GM23338 (cell line): Measurements from ENCODE around the gene C17orf78. TPM values are rescaled to one million over a fixed set of nuclear protein-coding genes. Genes with fewer than 3 reads are reported as not detected.
A peak's percentile ranks its signal among the peaks of the same experiment; 100 is the strongest.

Experiments
- ATAC-seq: fragments of 200-7000 bp; cut with Tn5 transposase; 3 replicates; pipeline ENCODE4 v1.9.1; 2020
- DNase-seq: peaks from one replicate; pipeline ENCODE4 v3.0.0-alpha.2; 2015; ENCODE audit warnings: low spot score
- H2AFZ ChIP-seq: fragments of 200-600 bp; sonication (generic); 2 replicates; pipeline ENCODE4 v1.8.0; 2016; ENCODE audit warnings: antibody characterized with exemption, mild to moderate bottlenecking, moderate library complexity
- H3F3A ChIP-seq: fragments of 200-600 bp; sonication (generic); replicated peaks from 2 replicates; pipeline ENCODE4 v1.8.0; 2017; ENCODE audit warnings: antibody characterized with exemption, mixed run types, low read depth
- H3K27ac ChIP-seq: fragments of 200-600 bp; sonication (generic); 2 replicates; pipeline ENCODE4 v1.6.1; 2016; ENCODE audit warnings: low read depth
- H3K27me3 ChIP-seq: fragments of 200-600 bp; sonication (generic); 2 replicates; pipeline ENCODE4 v1.8.0; 2016; ENCODE audit warnings: mild to moderate bottlenecking, mixed run types, moderate library complexity; ENCODE audit not compliant: insufficient read depth
- H3K36me3 ChIP-seq: fragments of 200-600 bp; sonication (generic); 2 replicates; pipeline ENCODE4 v1.8.0; 2016; ENCODE audit warnings: mild to moderate bottlenecking; ENCODE audit not compliant: insufficient read depth
- H3K4me1 ChIP-seq: fragments of 200-600 bp; sonication (generic); 2 replicates; pipeline ENCODE4 v1.8.0; 2016; ENCODE audit warnings: mild to moderate bottlenecking, moderate library complexity; ENCODE audit not compliant: insufficient read depth
- H3K4me2 ChIP-seq: fragments of 200-600 bp; sonication (generic); 2 replicates; pipeline ENCODE4 v1.7.1; 2017; ENCODE audit warnings: mixed run types
- H3K4me3 ChIP-seq: fragments of 200-600 bp; sonication (generic); 2 replicates; pipeline ENCODE4 v1.6.1; 2016; ENCODE audit warnings: mixed run types
- H3K79me2 ChIP-seq: fragments of 200-600 bp; sonication (generic); replicated peaks from 2 replicates; pipeline ENCODE4 v1.8.0; 2017; ENCODE audit warnings: mild to moderate bottlenecking; ENCODE audit not compliant: insufficient read depth
- H3K9me2 ChIP-seq: fragments of 200-600 bp; sonication (generic); 2 replicates; pipeline ENCODE4 v1.8.0; 2017; ENCODE audit not compliant: insufficient read depth
- H4K20me1 ChIP-seq: fragments of 200-600 bp; sonication (generic); replicated peaks from 2 replicates; pipeline ENCODE4 v1.8.0; 2017; ENCODE audit warnings: mild to moderate bottlenecking; ENCODE audit not compliant: insufficient read depth
- H3K27ac Mint-ChIP-seq: 2 replicates; pipeline ENCODE4 v1.8.0; 2020; ENCODE audit warnings: inconsistent platforms, mild to moderate bottlenecking, moderate library complexity, mixed read lengths
- H3K27me3 Mint-ChIP-seq: 3 replicates; pipeline ENCODE4 v1.8.0; 2022; ENCODE audit warnings: low read depth, mild to moderate bottlenecking, moderate library complexity, mixed read lengths, inconsistent platforms; ENCODE audit not compliant: insufficient read depth, poor library complexity
- H3K36me3 Mint-ChIP-seq: 3 replicates; pipeline ENCODE4 v1.8.0; 2021; ENCODE audit warnings: low read depth, mild to moderate bottlenecking, inconsistent platforms, moderate library complexity, mixed read lengths
- H3K4me1 Mint-ChIP-seq: 3 replicates; pipeline ENCODE4 v1.8.0; 2020; ENCODE audit warnings: mild to moderate bottlenecking, inconsistent platforms, mixed read lengths
- H3K4me3 Mint-ChIP-seq: 3 replicates; pipeline ENCODE4 v1.8.0; 2021; ENCODE audit warnings: moderate library complexity, mild to moderate bottlenecking, inconsistent platforms, mixed read lengths
- H3K9me3 Mint-ChIP-seq: 3 replicates; pipeline ENCODE4 v1.8.0; 2020; ENCODE audit warnings: moderate library complexity, mild to moderate bottlenecking, inconsistent platforms, mixed read lengths
- CREB1 ChIP-seq: fragments of 250-450 bp; sonication (Bioruptor Pico); IDR thresholded peaks from 2 replicates; pipeline ENCODE4 v1.5.0; 2020; ENCODE audit warnings: low read depth, mild to moderate bottlenecking, moderate library complexity
- ETS1 ChIP-seq: IDR thresholded peaks from 2 replicates; pipeline ENCODE4 v1.6.1; 2016; ENCODE audit warnings: antibody characterized with exemption
- EZH2 ChIP-seq: fragments of 200-600 bp; sonication (generic); IDR thresholded peaks from one replicate; pipeline ENCODE4 v1.8.0; 2017; ENCODE audit warnings: antibody characterized with exemption, mild to moderate bottlenecking, low read depth; ENCODE audit not compliant: unreplicated experiment
- EZH2phosphoT487 ChIP-seq: fragments of 200-600 bp; sonication (generic); IDR thresholded peaks from one replicate; pipeline ENCODE4 v1.8.1; 2018; ENCODE audit warnings: antibody characterized with exemption; ENCODE audit not compliant: unreplicated experiment
- JUNB ChIP-seq: IDR thresholded peaks from one replicate; pipeline ENCODE4 v1.6.1; 2016; ENCODE audit warnings: antibody characterized with exemption; ENCODE audit not compliant: unreplicated experiment
- POLR2AphosphoS5 ChIP-seq: IDR thresholded peaks from 2 replicates; pipeline ENCODE4 v1.6.1; 2016; ENCODE audit warnings: antibody characterized with exemption, low read depth
- REST ChIP-seq: IDR thresholded peaks from one replicate; pipeline ENCODE4 v1.6.1; 2018; ENCODE audit warnings: antibody characterized with exemption; ENCODE audit not compliant: unreplicated experiment
- STAT1 ChIP-seq: IDR thresholded peaks from one replicate; pipeline ENCODE4 v1.6.1; 2016; ENCODE audit warnings: antibody characterized with exemption; ENCODE audit not compliant: unreplicated experiment
- ZNF114 ChIP-seq: fragments of 250-450 bp; sonication (Bioruptor Pico); IDR thresholded peaks from 2 replicates; pipeline ENCODE4 v1.5.0; 2020; ENCODE audit warnings: mild to moderate bottlenecking, moderate library complexity
- ZNF331 ChIP-seq: fragments of 250-450 bp; sonication (Bioruptor Pico); IDR thresholded peaks from 2 replicates; pipeline ENCODE4 v1.5.0; 2020; ENCODE audit warnings: low read depth, mild to moderate bottlenecking, moderate library complexity
- polyA plus RNA-seq: library from polyadenylated mRNA; unstranded; fragments of >200 nt; fragmentation: Nextera tagmentation; extraction: Ambion mirVana; gene quantifications from 2 replicates; pipeline ENCODE4 v1.2.1, GENCODE V29; 2016
- total RNA-seq: library from RNA; depleted of rRNA; stranded (reverse); fragments of >200 nt; shearing (Covaris generic); gene quantifications from 2 replicates; pipeline ENCODE4 v1.2.3, GENCODE V29; 2014
- TF ChIP-seq, protein P1 (sequence below): fragments of 250-450 bp; sonication (Bioruptor Pico); IDR thresholded peaks from 2 replicates; pipeline ENCODE4 v1.5.0; 2020; ENCODE audit warnings: mild to moderate bottlenecking, moderate library complexity
- TF ChIP-seq, protein P2 (sequence below), 2 experiments: fragments of 200-600 bp in 1 of 2; sonication (generic) in 1 of 2; conservative IDR thresholded peaks; 2 replicates each; pipeline versions ENCODE4 v1.5.1 to v1.6.1; 2016 to 2017; ENCODE audit warnings: antibody characterized with exemption in 2 of 2, low read depth in 2 of 2, mild to moderate bottlenecking in 2 of 2, moderate library complexity in 1 of 2

The C17orf78 gene
- total and polyA plus RNA-seq, 2 experiments from 2014 or later, result 0.19 TPM; not detected in 1

DNA sequence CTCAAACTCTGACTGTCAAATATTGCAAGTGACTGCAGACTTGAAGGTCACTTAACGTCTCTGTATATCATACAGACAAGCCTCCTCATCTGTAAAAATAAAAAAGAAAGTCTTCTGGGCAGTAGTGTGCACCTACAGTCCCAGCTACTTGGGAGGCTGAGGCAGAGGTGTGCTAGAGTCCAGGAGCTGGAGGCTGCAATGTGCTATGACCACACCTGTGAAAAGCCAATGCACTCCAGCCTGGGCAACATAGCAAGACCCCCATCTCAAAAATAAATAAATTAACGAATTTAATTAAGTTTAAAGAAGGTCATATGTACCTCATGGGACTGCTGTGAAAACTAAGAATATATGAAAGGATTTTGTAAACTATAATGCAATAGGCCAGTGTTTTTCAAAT, 35.0 kb upstream of the C17orf78 start:
- peaks cover 6% of the 10 kb centered on the region for H3K4me1 Mint-ChIP-seq
- peaks cover 99% of the 10 kb centered on the region for H3K79me2 ChIP-seq
- H3K4me2 ChIP-seq, result no peak overlapping the region
- H3K36me3 ChIP-seq, result peaks cover 13% of the 10 kb centered on the region
- no peaks in the 10 kb centered on the region; the same call in 2 of the 3 replicates for H3K9me3 Mint-ChIP-seq
- H3K27me3 ChIP-seq, result no peaks in the 10 kb centered on the region
- ATAC-seq, result no peak
- no peak for DNase-seq
- no peak overlapping the region for H3K27ac Mint-ChIP-seq
- no peak overlapping the region for H3K4me3 Mint-ChIP-seq
- TF ChIP-seq, protein P1, sequence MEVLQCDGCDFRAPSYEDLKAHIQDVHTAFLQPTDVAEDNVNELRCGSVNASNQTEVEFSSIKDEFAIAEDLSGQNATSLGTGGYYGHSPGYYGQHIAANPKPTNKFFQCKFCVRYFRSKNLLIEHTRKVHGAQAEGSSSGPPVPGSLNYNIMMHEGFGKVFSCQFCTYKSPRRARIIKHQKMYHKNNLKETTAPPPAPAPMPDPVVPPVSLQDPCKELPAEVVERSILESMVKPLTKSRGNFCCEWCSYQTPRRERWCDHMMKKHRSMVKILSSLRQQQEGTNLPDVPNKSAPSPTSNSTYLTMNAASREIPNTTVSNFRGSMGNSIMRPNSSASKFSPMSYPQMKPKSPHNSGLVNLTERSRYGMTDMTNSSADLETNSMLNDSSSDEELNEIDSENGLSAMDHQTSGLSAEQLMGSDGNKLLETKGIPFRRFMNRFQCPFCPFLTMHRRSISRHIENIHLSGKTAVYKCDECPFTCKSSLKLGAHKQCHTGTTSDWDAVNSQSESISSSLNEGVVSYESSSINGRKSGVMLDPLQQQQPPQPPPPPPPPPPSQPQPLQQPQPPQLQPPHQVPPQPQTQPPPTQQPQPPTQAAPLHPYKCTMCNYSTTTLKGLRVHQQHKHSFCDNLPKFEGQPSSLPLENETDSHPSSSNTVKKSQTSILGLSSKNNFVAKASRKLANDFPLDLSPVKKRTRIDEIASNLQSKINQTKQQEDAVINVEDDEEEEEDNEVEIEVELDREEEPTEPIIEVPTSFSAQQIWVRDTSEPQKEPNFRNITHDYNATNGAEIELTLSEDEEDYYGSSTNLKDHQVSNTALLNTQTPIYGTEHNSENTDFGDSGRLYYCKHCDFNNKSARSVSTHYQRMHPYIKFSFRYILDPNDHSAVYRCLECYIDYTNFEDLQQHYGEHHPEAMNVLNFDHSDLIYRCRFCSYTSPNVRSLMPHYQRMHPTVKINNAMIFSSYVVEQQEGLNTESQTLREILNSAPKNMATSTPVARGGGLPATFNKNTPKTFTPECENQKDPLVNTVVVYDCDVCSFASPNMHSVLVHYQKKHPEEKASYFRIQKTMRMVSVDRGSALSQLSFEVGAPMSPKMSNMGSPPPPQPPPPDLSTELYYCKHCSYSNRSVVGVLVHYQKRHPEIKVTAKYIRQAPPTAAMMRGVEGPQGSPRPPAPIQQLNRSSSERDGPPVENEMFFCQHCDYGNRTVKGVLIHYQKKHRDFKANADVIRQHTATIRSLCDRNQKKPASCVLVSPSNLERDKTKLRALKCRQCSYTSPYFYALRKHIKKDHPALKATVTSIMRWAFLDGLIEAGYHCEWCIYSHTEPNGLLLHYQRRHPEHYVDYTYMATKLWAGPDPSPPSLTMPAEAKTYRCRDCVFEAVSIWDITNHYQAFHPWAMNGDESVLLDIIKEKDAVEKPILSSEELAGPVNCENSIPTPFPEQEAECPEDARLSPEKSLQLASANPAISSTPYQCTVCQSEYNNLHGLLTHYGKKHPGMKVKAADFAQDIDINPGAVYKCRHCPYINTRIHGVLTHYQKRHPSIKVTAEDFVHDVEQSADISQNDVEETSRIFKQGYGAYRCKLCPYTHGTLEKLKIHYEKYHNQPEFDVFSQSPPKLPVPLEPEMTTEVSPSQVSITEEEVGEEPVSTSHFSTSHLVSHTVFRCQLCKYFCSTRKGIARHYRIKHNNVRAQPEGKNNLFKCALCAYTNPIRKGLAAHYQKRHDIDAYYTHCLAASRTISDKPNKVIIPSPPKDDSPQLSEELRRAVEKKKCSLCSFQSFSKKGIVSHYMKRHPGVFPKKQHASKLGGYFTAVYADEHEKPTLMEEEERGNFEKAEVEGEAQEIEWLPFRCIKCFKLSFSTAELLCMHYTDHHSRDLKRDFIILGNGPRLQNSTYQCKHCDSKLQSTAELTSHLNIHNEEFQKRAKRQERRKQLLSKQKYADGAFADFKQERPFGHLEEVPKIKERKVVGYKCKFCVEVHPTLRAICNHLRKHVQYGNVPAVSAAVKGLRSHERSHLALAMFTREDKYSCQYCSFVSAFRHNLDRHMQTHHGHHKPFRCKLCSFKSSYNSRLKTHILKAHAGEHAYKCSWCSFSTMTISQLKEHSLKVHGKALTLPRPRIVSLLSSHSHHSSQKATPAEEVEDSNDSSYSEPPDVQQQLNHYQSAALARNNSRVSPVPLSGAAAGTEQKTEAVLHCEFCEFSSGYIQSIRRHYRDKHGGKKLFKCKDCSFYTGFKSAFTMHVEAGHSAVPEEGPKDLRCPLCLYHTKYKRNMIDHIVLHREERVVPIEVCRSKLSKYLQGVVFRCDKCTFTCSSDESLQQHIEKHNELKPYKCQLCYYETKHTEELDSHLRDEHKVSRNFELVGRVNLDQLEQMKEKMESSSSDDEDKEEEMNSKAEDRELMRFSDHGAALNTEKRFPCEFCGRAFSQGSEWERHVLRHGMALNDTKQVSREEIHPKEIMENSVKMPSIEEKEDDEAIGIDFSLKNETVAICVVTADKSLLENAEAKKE (CRISPR knock-in tag), result no peak
- no peak for TF ChIP-seq STAT1
- TF ChIP-seq, protein P2, sequence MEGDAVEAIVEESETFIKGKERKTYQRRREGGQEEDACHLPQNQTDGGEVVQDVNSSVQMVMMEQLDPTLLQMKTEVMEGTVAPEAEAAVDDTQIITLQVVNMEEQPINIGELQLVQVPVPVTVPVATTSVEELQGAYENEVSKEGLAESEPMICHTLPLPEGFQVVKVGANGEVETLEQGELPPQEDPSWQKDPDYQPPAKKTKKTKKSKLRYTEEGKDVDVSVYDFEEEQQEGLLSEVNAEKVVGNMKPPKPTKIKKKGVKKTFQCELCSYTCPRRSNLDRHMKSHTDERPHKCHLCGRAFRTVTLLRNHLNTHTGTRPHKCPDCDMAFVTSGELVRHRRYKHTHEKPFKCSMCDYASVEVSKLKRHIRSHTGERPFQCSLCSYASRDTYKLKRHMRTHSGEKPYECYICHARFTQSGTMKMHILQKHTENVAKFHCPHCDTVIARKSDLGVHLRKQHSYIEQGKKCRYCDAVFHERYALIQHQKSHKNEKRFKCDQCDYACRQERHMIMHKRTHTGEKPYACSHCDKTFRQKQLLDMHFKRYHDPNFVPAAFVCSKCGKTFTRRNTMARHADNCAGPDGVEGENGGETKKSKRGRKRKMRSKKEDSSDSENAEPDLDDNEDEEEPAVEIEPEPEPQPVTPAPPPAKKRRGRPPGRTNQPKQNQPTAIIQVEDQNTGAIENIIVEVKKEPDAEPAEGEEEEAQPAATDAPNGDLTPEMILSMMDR (conservative IDR thresholded peaks at IDR 0.05; ENCODE audit: low read depth in 2 of 2), result no peak
- no peak for TF ChIP-seq ETS1
- TF ChIP-seq REST, result no peak
- TF ChIP-seq ZNF114, result no peak
- TF ChIP-seq POLR2AphosphoS5, result no peak
- no peak for TF ChIP-seq EZH2phosphoT487
- TF ChIP-seq EZH2, result no peak
- no peak for TF ChIP-seq JUNB
- no peak for TF ChIP-seq CREB1 (CRISPR knock-in tag)
- TF ChIP-seq ZNF331 (CRISPR knock-in tag), result no peak
- peak overlapping the region; percentile 76; the same call in 1 of the 2 replicates for H3K27ac ChIP-seq
- peaks cover 53% of the 10 kb centered on the region for H4K20me1 ChIP-seq
- H3F3A ChIP-seq, result peaks cover 9% of the 10 kb centered on the region; the same call in 1 of the 2 replicates
- peaks cover 12% of the 10 kb centered on the region for H3K4me1 ChIP-seq
- no peak overlapping the region for H3K4me3 ChIP-seq
- no peak overlapping the region for H2AFZ ChIP-seq
- H3K27me3 Mint-ChIP-seq, result peaks cover 2% of the 10 kb centered on the region
- peaks cover 48% of the 10 kb centered on the region for H3K36me3 Mint-ChIP-seq
- no peaks in the 10 kb centered on the region for H3K9me2 ChIP-seq
